Stomach (tissue), 9 donors: Measurements from ENCODE around the gene CDY2A. TPM values are rescaled to one million over a fixed set of nuclear protein-coding genes. Genes with fewer than 3 reads are reported as not detected.
"Not testable (repeated sequence)": the region's sequence is repeated elsewhere in the genome, so short reads cannot be mapped to it uniquely, and the experiment has no call there.

Source experiments
- DNase-seq, 2 donors: peaks; one replicate each; pipeline versions ENCODE4 v3.0.0 to v3.0.0-alpha.2; 2013 to 2019
- H3K27ac ChIP-seq, 5 donors: fragments of 200-600 bp in 4 of 5; sonication (generic) in 4 of 5; one replicate each; pipeline ENCODE4 v1.5.1; 2013 to 2019; ENCODE audit warnings: mild to moderate bottlenecking in 1 of 5, moderate library complexity in 1 of 5
- H3K27me3 ChIP-seq, 3 donors: fragments of 200-600 bp; sonication (generic); one replicate each; pipeline ENCODE4 v1.5.1; 2017 to 2019; ENCODE audit warnings: mixed run types in 1 of 3
- H3K36me3 ChIP-seq, 4 donors: fragments of 200-600 bp; sonication (generic); 1 replicate in 3 of 4; 2 replicates in 1 of 4; pipeline ENCODE4 v1.5.1; 2016 to 2019
- H3K4me1 ChIP-seq, 4 donors: fragments of 200-600 bp; sonication (generic); one replicate each; pipeline ENCODE4 v1.5.1; 2016 to 2019
- H3K4me3 ChIP-seq, 4 donors: fragments of 200-600 bp; sonication (generic) in 3 of 4; one replicate each; pipeline ENCODE4 v1.5.1; 2016 to 2019; ENCODE audit warnings: mild to moderate bottlenecking in 1 of 4
- H3K9me3 ChIP-seq, 4 donors: fragments of 200-600 bp; sonication (generic); one replicate each; pipeline ENCODE4 v1.5.1; 2016 to 2019
- WGBS, 5 donors: extraction: QIAGEN DNeasy Blood & Tissue Kit in 3 of 5; methylation state at CpG; one replicate each; pipeline versions ENCODE4 v1.1.5 to v1.1.7; 2013 to 2018; 5-methylcytosine and 5-hydroxymethylcytosine counted together
- intact Hi-C: fragments of 100-400 bp; cut with DNase I; formaldehyde crosslinking; loops from one replicate; pipeline ENCODE4 v1.15.1; 2023; ENCODE audit warnings: low total_unique reads
- polyA plus RNA-seq, 3 donors: library from polyadenylated mRNA; stranded (reverse); fragments of 200-250 nt; gene quantifications; one replicate each; pipeline ENCODE4 v1.2.3, GENCODE V29; 2013
- total RNA-seq, 5 donors: library from RNA; depleted of rRNA; stranded (reverse); fragments of >200 nt; gene quantifications; one replicate each; pipeline versions ENCODE4 v1.1.0 to v1.2.3, GENCODE V29; 2014 to 2016
- donor health status: healthy with polysubstance abuse.
- donor health status: Bipolar disorder and iron deficiency.
- donor health status: healthy.

Gene CDY2A
- total and polyA plus RNA-seq, 8 donors, result 1.3 TPM; not detected in 7

- WGBS, 5 donors, result no CpG with 5 or more reads among the region's 3 CpGs
- H3K36me3 ChIP-seq, H3K4me3 ChIP-seq, DNase-seq, H3K27me3 ChIP-seq, H3K4me1 ChIP-seq, H3K27ac ChIP-seq, intact Hi-C loops, H3K9me3 ChIP-seq: not testable (repeated sequence)
Measured at GRCh38 chrY:18056473-18056872, 30.9 kb downstream of the CDY2A start.

- intact Hi-C loops, H3K9me3 ChIP-seq, H3K27ac ChIP-seq, DNase-seq, H3K27me3 ChIP-seq, H3K4me3 ChIP-seq, H3K36me3 ChIP-seq, H3K4me1 ChIP-seq: not testable (repeated sequence)
- no CpG with 5 or more reads among the region's 12 CpGs for WGBS, 5 donors
Measured at GRCh38 chrY:18073464-18073863, 47.9 kb downstream of the CDY2A start.

Other genes starting within 250 kb of the CDY2A start
- gene CDY2B, start 145.6 kb upstream of the CDY2A start, total RNA-seq, result not detected
- not detected for gene CDY2B, start 145.6 kb upstream of the CDY2A start, polyA plus RNA-seq